ENCODE results near the gene GPR25.

DNA sequence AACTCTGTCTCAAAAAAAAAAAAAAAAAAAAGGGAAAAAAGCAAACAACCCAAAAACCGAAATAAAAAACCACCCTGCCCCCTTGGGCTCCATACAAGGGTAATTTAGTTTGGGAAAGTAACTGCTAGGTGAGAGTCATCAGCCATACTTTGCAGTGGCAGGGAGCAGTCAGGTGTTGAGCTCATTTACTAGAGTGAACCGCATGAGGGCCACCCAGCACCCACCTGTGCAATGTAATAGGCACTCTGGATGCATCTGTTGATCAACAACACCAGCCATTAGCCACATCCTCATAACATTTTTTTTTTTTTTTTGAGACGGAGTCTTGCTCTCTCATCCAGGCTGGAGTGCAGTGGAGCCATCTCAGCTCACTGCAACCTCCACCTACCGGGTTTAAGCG is 31.0 kb downstream of the GPR25 start:
- TF ChIP-seq, protein P1, sequence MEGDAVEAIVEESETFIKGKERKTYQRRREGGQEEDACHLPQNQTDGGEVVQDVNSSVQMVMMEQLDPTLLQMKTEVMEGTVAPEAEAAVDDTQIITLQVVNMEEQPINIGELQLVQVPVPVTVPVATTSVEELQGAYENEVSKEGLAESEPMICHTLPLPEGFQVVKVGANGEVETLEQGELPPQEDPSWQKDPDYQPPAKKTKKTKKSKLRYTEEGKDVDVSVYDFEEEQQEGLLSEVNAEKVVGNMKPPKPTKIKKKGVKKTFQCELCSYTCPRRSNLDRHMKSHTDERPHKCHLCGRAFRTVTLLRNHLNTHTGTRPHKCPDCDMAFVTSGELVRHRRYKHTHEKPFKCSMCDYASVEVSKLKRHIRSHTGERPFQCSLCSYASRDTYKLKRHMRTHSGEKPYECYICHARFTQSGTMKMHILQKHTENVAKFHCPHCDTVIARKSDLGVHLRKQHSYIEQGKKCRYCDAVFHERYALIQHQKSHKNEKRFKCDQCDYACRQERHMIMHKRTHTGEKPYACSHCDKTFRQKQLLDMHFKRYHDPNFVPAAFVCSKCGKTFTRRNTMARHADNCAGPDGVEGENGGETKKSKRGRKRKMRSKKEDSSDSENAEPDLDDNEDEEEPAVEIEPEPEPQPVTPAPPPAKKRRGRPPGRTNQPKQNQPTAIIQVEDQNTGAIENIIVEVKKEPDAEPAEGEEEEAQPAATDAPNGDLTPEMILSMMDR (IDR thresholded peaks at IDR 0.05), result no peak
- no peak for TF ChIP-seq POLR2A (IDR thresholded peaks at IDR 0.05)

Data from esophagus squamous epithelium (tissue), 4 donors.